Uterus (tissue), 4 donors: Measurements from ENCODE around the gene PDCD1. TPM values are rescaled to one million over a fixed set of nuclear protein-coding genes. Genes with fewer than 3 reads are reported as not detected.
"Not testable (repeated sequence)": the region's sequence is repeated elsewhere in the genome, so short reads cannot be mapped to it uniquely, and the experiment has no call there.

Experiments used
- DNase-seq, 2 donors: peaks; one replicate each; pipeline ENCODE4 v3.0.0-alpha.2; 2019 to 2020
- H3K27ac ChIP-seq, 2 donors: fragments of 200-600 bp; sonication (generic); 1 replicate in 1 of 2; 2 replicates in 1 of 2; pipeline ENCODE4 v1.5.1; 2016 to 2018
- H3K27me3 ChIP-seq, 2 donors: fragments of 200-600 bp; sonication (generic); one replicate each; pipeline ENCODE4 v1.5.1; 2018 to 2019; ENCODE audit warnings: control low read depth in 1 of 2
- H3K36me3 ChIP-seq, 2 donors: fragments of 200-600 bp; sonication (generic); one replicate each; pipeline ENCODE4 v1.5.1; 2019; ENCODE audit warnings: control low read depth in 1 of 2
- H3K4me1 ChIP-seq, 2 donors: fragments of 200-600 bp; sonication (generic); one replicate each; pipeline ENCODE4 v1.5.1; 2018 to 2019; ENCODE audit warnings: control low read depth in 1 of 2
- H3K4me3 ChIP-seq, 2 donors: fragments of 200-600 bp; sonication (generic); 1 replicate in 1 of 2; 2 replicates in 1 of 2; pipeline ENCODE4 v1.5.1; 2018 to 2019; ENCODE audit warnings: mild to moderate bottlenecking in 1 of 2
- H3K9me3 ChIP-seq, 2 donors: fragments of 200-600 bp; sonication (generic); one replicate each; pipeline ENCODE4 v1.5.1; 2019; ENCODE audit warnings: control low read depth in 1 of 2
- CTCF ChIP-seq, 4 experiments: fragments of 200-600 bp in 2 of 4; fragments of 450-650 bp in 2 of 4; sonication (generic) in 2 of 4; IDR thresholded peaks; one replicate each; pipeline ENCODE4 v1.5.1; 2016 to 2019; ENCODE audit warnings: antibody characterized with exemption in 4 of 4, mild to moderate bottlenecking in 2 of 4, moderate library complexity in 1 of 4
- POLR2A ChIP-seq, 2 donors: fragments of 450-650 bp; IDR thresholded peaks; one replicate each; pipeline ENCODE4 v1.6.1; 2016; ENCODE audit warnings: antibody characterized with exemption in 2 of 2, mild to moderate bottlenecking in 1 of 2, moderate library complexity in 1 of 2
- intact Hi-C: fragments of 100-400 bp; cut with DNase I; formaldehyde crosslinking; loops from one replicate; pipeline ENCODE4 v1.15.1; 2023; ENCODE audit warnings: low total_unique reads
- total RNA-seq, 4 donors: library from RNA; depleted of rRNA in 3 of 4; stranded (reverse); fragments of >200 nt in 3 of 4; gene quantifications; one replicate each; pipeline versions ENCODE4 v1.1.0 to v1.2.4, GENCODE V29; 2014 to 2023
- donor health status: DM: yes; HTN: yes; CAD: no.

PDCD1 gene
- total RNA-seq: under 1 TPM in 1 of 4 donors, not detected in 3; 0.21 TPM

- Histone ChIP-seq H3K36me3 (no peaks in the 10 kb centered on the region), H3K27ac (peak within 1 kb of the TSS; percentile 95 to 96), H3K4me3 (peak within 1 kb of the TSS; percentile 6 to 31), H3K9me3 (no peaks in the 10 kb centered on the region), H3K27me3 (no peaks in the 10 kb centered on the region), H3K4me1 (peaks cover 0 to 14% of the 10 kb centered on the region in 2 donors)
- intact Hi-C loops: no loop called here
- peak; percentile 45 to 54 for DNase-seq
- no peak for TF ChIP-seq CTCF (IDR thresholded peaks at IDR 0.05)
- no peak for TF ChIP-seq POLR2A (IDR thresholded peaks at IDR 0.05)
Measured at GRCh38 chr2:241858206-241859016, at the start of gene PDCD1. PDCD1 (minus strand) TSS chr2:241858894; CDS start chr2:241858838, 56 bp downstream.

GRCh38 chr2:241907831-241908230, 49.1 kb upstream of the PDCD1 start:
- intact Hi-C loops, H3K4me3 ChIP-seq, DNase-seq, H3K9me3 ChIP-seq, H3K36me3 ChIP-seq, H3K27me3 ChIP-seq, H3K27ac ChIP-seq, H3K4me1 ChIP-seq: not testable (repeated sequence)

- intact Hi-C loops: no loop called here
- Histone ChIP-seq H3K27me3 (no peaks in the 10 kb centered on the region), H3K4me1 (no peaks in the 10 kb centered on the region), H3K4me3 (no peak overlapping the region), H3K36me3 (no peaks in the 10 kb centered on the region), H3K9me3 (no peaks in the 10 kb centered on the region), H3K27ac (no peak overlapping the region)
- TF ChIP-seq POLR2A (IDR thresholded peaks at IDR 0.05) (no peak), CTCF (IDR thresholded peaks at IDR 0.05) (no peak)
- no peak for DNase-seq
Measured at GRCh38 chr2:241906826-241907570, 48.3 kb upstream of the PDCD1 start.

- H3K27me3 ChIP-seq, H3K4me3 ChIP-seq, intact Hi-C loops, H3K36me3 ChIP-seq, DNase-seq, H3K9me3 ChIP-seq, H3K4me1 ChIP-seq, H3K27ac ChIP-seq: not testable (repeated sequence)
Measured at GRCh38 chr2:241906378-241906770, 47.7 kb upstream of the PDCD1 start.

GRCh38 chr2:241905716-241906377, 47.2 kb upstream of the PDCD1 start:
- Histone ChIP-seq H3K27ac (no peak overlapping the region), H3K27me3 (no peaks in the 10 kb centered on the region), H3K9me3 (no peaks in the 10 kb centered on the region), H3K4me3 (no peak overlapping the region), H3K36me3 (no peaks in the 10 kb centered on the region), H3K4me1 (no peaks in the 10 kb centered on the region)
- DNase-seq: no peak
- intact Hi-C loops: no loop called here
- TF ChIP-seq POLR2A (IDR thresholded peaks at IDR 0.05): no peak
- no peak for TF ChIP-seq CTCF (IDR thresholded peaks at IDR 0.05)
